Keratinocyte (primary cell): ENCODE measurements around the gene OSBPL1A.

Experiments used
- EZH2 ChIP-seq: IDR thresholded peaks from one replicate; pipeline ENCODE4 v1.6.1; 2012; ENCODE audit warnings: inconsistent platforms, mild to moderate bottlenecking, low read length, moderate library complexity
- TF ChIP-seq, protein P1 (sequence below), 3 experiments: IDR thresholded peaks in 1 of 3; conservative IDR thresholded peaks in 1 of 3; optimal IDR thresholded peaks in 1 of 3; 2 replicates in 2 of 3; 3 replicates in 1 of 3; pipeline versions ENCODE3 to v1.5.1; 2011; ENCODE audit warnings: low read length in 3 of 3, mild to moderate bottlenecking in 3 of 3, moderate library complexity in 2 of 3, control low read depth in 1 of 3, inconsistent platforms in 1 of 3; ENCODE audit not compliant: insufficient read depth in 2 of 3; ENCODE audit errors: extremely low read depth in 1 of 3

DNA sequence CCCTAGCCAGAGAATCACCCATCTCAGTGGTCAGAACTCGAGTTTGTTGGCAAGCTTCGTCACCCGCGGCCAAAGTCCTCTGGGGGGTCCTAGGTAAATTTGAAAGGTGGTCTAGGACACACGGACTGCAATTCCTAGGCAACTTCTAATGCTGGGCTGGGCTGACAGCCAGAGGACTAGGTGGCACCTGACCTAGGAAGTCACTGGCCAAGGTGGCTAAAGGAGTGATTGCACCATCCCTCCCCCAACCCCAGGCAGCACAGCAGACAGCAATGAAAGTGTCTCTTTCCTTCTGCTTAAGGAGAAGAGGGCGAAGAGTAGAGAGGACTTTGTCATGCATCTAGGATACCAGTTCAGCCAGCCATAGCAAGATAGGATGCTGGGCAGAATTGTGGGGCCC lies 147.9 kb downstream of the OSBPL1A start:
- TF ChIP-seq, protein P1, sequence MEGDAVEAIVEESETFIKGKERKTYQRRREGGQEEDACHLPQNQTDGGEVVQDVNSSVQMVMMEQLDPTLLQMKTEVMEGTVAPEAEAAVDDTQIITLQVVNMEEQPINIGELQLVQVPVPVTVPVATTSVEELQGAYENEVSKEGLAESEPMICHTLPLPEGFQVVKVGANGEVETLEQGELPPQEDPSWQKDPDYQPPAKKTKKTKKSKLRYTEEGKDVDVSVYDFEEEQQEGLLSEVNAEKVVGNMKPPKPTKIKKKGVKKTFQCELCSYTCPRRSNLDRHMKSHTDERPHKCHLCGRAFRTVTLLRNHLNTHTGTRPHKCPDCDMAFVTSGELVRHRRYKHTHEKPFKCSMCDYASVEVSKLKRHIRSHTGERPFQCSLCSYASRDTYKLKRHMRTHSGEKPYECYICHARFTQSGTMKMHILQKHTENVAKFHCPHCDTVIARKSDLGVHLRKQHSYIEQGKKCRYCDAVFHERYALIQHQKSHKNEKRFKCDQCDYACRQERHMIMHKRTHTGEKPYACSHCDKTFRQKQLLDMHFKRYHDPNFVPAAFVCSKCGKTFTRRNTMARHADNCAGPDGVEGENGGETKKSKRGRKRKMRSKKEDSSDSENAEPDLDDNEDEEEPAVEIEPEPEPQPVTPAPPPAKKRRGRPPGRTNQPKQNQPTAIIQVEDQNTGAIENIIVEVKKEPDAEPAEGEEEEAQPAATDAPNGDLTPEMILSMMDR (optimal IDR thresholded peaks at IDR 0.05 in 1 of 3, IDR thresholded peaks at IDR 0.05 in 1 of 3, conservative IDR thresholded peaks at IDR 0.05 in 1 of 3; ENCODE audit: extremely low read depth in 1 of 3, insufficient read depth in 2 of 3, low read length in 3 of 3), result no peak
- TF ChIP-seq EZH2, result no peak
